Osteocyte (in vitro differentiated cells): Measurements from ENCODE around the gene SMOC2. TPM values are rescaled to one million over a fixed set of nuclear protein-coding genes. Genes with fewer than 3 reads are reported as not detected.

ENCODE experiments used
- DNase-seq: peaks from one replicate; pipeline ENCODE4 v3.0.0; 2021; ENCODE audit warnings: mixed read lengths; ENCODE audit not compliant: unreplicated experiment; ENCODE audit errors: extremely low spot score
- H3K27ac Mint-ChIP-seq: one replicate; pipeline ENCODE4 v1.8.0; 2021; ENCODE audit warnings: mild to moderate bottlenecking, mixed read lengths; ENCODE audit not compliant: unreplicated experiment
- H3K27me3 Mint-ChIP-seq: one replicate; pipeline ENCODE4 v1.8.0; 2021; ENCODE audit warnings: mixed read lengths; ENCODE audit not compliant: unreplicated experiment
- H3K36me3 Mint-ChIP-seq: one replicate; pipeline ENCODE4 v1.8.0; 2021; ENCODE audit warnings: mixed read lengths; ENCODE audit not compliant: unreplicated experiment
- H3K4me1 Mint-ChIP-seq: one replicate; pipeline ENCODE4 v1.8.0; 2021; ENCODE audit warnings: mixed read lengths; ENCODE audit not compliant: unreplicated experiment
- H3K4me3 Mint-ChIP-seq: one replicate; pipeline ENCODE4 v1.8.0; 2021; ENCODE audit warnings: mild to moderate bottlenecking, moderate library complexity, mixed read lengths; ENCODE audit not compliant: unreplicated experiment
- H3K9me3 Mint-ChIP-seq: one replicate; pipeline ENCODE4 v1.8.0; 2021; ENCODE audit warnings: mixed read lengths; ENCODE audit not compliant: unreplicated experiment
- long read RNA-seq: library from polyadenylated mRNA; unstranded; transcript quantifications from one replicate; pipeline ENCODE4 v2.0.0, GENCODE V29; 2021
- total RNA-seq: library from RNA; stranded (reverse); gene quantifications from 2 replicates; pipeline ENCODE4 v1.2.1, GENCODE V29; 2021
- TF ChIP-seq, protein P1 (sequence below): fragments of 200-600 bp; sonication (generic); IDR thresholded peaks from 2 replicates; pipeline ENCODE4 v1.5.0; 2021; ENCODE audit warnings: antibody characterized with exemption, mild to moderate bottlenecking, moderate library complexity

SMOC2 gene
- 11.5 and 11.6 TPM in 2 replicates for total RNA-seq
- long read RNA-seq, transcript SMOC2-202 (13 exons, 3,117 nt) = major isoform, 8 of 15 reads
- long read RNA-seq, partial matches to known transcripts = 5 of 15 reads
- long read RNA-seq, other reads (novel, unspliced or antisense) = 2 of 15 reads

- TF ChIP-seq, protein P1, sequence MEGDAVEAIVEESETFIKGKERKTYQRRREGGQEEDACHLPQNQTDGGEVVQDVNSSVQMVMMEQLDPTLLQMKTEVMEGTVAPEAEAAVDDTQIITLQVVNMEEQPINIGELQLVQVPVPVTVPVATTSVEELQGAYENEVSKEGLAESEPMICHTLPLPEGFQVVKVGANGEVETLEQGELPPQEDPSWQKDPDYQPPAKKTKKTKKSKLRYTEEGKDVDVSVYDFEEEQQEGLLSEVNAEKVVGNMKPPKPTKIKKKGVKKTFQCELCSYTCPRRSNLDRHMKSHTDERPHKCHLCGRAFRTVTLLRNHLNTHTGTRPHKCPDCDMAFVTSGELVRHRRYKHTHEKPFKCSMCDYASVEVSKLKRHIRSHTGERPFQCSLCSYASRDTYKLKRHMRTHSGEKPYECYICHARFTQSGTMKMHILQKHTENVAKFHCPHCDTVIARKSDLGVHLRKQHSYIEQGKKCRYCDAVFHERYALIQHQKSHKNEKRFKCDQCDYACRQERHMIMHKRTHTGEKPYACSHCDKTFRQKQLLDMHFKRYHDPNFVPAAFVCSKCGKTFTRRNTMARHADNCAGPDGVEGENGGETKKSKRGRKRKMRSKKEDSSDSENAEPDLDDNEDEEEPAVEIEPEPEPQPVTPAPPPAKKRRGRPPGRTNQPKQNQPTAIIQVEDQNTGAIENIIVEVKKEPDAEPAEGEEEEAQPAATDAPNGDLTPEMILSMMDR = no peak
- Mint-ChIP-seq H3K9me3 (no peaks in the 10 kb centered on the region), H3K4me3 (peak within 1 kb of the TSS; percentile 53), H3K4me1 (peaks cover 34% of the 10 kb centered on the region), H3K27ac (no peak within 1 kb of the TSS), H3K27me3 (peaks cover 58% of the 10 kb centered on the region), H3K36me3 (peaks cover 5% of the 10 kb centered on the region)
- DNase-seq = peak; percentile 83
Observed at GRCh38 chr6:168440520-168441433, at the start of gene SMOC2. SMOC2 (plus strand) TSS chr6:168441184; CDS start chr6:168441371, 187 bp downstream.

DNA sequence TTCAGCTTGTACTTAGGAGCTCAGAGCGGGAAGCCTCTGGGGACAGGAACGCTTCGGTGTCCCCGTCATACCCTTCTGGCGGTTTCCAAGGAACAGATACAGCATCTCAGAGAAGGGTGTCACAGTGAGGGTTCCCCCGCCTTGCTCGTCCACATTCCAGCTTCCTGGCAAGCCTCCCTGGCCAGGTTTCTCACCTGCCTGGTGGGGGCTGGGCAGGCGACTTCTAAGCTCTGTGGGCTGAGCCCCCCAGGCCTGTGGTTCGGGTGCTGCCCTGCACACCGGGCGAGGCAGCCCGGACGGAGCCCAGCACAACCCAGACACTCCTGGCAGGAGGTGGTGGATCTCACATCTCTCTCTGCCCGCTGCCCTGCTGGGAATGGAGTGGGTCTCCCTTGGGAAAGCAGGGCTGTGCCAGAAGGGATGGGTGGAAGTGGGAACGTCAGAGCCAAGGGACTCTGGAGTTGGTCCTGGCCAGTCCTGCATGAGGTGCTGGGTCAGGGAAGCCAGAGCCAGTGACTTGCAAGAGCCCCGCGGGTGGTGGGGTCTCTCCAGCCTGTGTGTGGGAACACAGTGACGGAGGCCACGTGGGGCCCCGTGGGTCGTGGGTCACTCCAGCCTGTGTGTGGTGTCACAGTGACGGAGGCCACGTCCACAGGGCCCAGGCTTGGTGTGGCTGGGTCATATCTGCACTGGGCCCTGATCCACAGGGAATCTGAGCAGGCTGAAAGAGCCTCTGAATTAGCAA lies 47.7 kb upstream of the SMOC2 start:
- H3K9me3 Mint-ChIP-seq = no peaks in the 10 kb centered on the region
- TF ChIP-seq, protein P1 = no peak
- H3K27me3 Mint-ChIP-seq = peaks cover 17% of the 10 kb centered on the region
- H3K36me3 Mint-ChIP-seq = no peaks in the 10 kb centered on the region
- H3K27ac Mint-ChIP-seq = no peak overlapping the region
- DNase-seq = no peak
- no peaks in the 10 kb centered on the region for H3K4me1 Mint-ChIP-seq
- H3K4me3 Mint-ChIP-seq = no peak overlapping the region

DNA sequence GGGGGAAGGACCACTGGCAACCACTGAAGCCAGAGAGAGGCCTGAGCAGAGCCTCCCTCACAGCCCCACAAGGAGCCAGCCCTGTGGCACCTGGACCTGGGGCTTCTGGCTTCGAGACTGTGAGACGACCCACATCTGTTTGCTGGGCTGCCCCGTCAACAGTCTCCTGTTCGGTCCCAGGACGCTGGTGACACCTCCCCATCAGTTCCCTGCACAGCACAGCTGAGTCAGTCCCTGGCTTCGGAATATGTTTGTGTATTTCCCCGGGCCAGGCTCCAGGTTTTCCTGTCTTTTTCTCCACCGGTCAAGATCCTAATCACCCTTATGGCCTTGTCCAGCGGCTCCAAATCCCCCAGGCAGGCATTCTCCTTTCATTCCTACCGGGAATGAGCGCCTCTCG lies 46.4 kb upstream of the SMOC2 start:
- TF ChIP-seq, protein P1 = no peak
- H3K9me3 Mint-ChIP-seq = no peaks in the 10 kb centered on the region
- no peak overlapping the region for H3K27ac Mint-ChIP-seq
- peaks cover 21% of the 10 kb centered on the region for H3K27me3 Mint-ChIP-seq
- no peaks in the 10 kb centered on the region for H3K36me3 Mint-ChIP-seq
- no peak overlapping the region for H3K4me3 Mint-ChIP-seq
- DNase-seq = no peak
- H3K4me1 Mint-ChIP-seq = no peaks in the 10 kb centered on the region

DNA sequence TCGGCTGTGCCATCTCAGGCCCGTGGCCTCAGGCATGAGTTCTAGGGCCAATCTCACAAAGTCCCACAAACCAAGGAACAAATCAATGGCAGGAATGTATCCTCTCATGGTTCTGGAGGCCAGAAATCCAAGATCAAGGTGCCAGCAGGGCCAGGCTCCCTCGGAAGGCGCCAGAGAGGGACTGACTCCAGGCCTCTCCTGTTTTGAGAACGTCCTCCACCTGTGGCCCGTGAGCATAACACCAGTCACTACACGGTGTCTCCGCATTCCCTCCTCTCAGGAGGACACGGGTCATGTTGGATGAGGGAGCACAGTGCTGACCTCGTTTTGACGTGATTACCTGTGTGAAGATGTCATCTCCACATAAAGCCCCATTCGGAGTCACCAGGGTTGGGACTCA lies 45.0 kb upstream of the SMOC2 start:
- TF ChIP-seq, protein P1 = no peak
- H3K27ac Mint-ChIP-seq = no peak overlapping the region
- no peaks in the 10 kb centered on the region for H3K36me3 Mint-ChIP-seq
- no peak overlapping the region for H3K4me3 Mint-ChIP-seq
- DNase-seq = no peak
- no peaks in the 10 kb centered on the region for H3K4me1 Mint-ChIP-seq
- no peaks in the 10 kb centered on the region for H3K9me3 Mint-ChIP-seq
- peaks cover 20% of the 10 kb centered on the region for H3K27me3 Mint-ChIP-seq

GRCh38 chr6:168396561-168396960 lies 44.4 kb upstream of the SMOC2 start:
- TF ChIP-seq, protein P1 = no peak
- H3K4me1 Mint-ChIP-seq = no peaks in the 10 kb centered on the region
- no peaks in the 10 kb centered on the region for H3K9me3 Mint-ChIP-seq
- no peak for DNase-seq
- no peak overlapping the region for H3K27ac Mint-ChIP-seq
- H3K27me3 Mint-ChIP-seq = peaks cover 21% of the 10 kb centered on the region
- H3K36me3 Mint-ChIP-seq = no peaks in the 10 kb centered on the region
- H3K4me3 Mint-ChIP-seq = no peak overlapping the region
